ENCODE measurements around the gene BMP2.

BMP2 gene

DNA sequence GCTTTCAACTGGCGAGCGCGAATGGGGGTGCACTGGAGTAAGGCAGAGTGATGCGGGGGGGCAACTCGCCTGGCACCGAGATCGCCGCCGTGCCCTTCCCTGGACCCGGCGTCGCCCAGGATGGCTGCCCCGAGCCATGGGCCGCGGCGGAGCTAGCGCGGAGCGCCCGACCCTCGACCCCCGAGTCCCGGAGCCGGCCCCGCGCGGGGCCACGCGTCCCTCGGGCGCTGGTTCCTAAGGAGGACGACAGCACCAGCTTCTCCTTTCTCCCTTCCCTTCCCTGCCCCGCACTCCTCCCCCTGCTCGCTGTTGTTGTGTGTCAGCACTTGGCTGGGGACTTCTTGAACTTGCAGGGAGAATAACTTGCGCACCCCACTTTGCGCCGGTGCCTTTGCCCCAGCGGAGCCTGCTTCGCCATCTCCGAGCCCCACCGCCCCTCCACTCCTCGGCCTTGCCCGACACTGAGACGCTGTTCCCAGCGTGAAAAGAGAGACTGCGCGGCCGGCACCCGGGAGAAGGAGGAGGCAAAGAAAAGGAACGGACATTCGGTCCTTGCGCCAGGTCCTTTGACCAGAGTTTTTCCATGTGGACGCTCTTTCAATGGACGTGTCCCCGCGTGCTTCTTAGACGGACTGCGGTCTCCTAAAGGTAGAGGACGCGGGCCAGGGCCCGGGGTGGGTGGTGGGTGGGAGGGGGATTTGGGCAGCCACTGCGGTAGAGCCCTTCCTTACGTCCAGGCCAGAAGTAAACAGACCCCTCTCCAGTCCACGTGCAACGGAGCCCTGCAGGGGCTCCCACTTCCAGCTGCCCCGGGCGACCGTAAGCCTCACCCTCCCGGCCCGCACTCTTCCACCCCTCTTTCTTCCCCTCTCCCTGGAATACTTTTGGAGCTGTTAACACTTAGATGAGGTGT is 998 bp downstream of the BMP2 start:
- no peak for DNase-seq (ENCODE audit: low read depth in 2 of 2)

- DNase-seq (ENCODE audit: low read depth in 2 of 2), result no peak
These were observed 2.7 kb downstream of the BMP2 start for GRCh38 chr20:6769903-6770785.

DNA sequence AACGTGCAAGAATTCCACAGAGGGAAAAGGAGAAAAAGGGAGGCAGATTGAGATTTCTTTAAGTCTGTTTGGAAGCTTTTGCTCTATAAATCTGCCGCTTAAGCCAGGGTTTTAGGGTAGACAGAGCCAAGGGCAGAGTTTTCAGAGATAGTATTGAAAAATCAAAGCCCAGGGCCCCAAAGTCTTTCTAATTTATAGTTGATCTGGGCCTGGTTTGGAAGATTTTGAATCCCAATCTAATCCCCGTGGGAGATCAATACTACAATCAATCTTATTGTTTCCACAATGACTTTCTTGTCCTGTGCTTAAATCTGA is 3.3 kb downstream of the BMP2 start:
- no peak for DNase-seq (ENCODE audit: low read depth in 2 of 2)

DNA sequence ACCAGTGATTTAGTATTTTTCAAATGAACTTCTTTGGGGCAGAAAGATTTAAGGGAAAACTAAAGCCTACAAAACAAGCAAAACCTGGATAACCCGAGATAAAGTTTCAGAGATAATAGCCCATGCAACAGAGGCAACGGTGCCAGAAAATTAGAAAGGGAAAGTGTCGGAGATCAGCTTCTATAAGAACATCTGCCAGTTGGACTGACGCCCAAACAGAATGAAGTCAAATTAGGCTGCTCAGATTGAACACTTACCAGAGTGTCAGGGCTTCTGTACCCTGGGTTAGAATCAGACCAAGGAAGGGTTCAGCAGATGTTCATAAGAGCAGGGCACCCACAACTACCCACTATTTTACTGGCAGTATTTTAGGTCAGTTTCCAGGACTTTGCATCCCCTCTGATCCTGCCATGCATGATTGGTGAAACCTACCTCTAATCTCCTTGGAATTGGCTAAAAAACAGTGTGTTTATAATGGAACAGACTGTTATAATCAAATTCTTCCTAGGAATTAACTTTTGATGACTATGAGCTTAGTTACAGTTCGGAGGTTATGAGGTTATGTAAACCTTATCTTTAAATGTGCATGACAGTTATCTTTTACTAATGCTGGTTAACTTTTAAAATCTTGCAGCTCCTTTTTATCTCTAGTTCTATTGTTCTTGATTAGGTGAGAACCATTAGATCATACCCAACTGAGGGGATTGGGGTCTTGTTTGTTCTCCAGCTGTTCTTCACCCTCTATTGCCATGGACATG is 13.1 kb downstream of the BMP2 start:
- no peak for DNase-seq (ENCODE audit: low read depth in 2 of 2)

DNA sequence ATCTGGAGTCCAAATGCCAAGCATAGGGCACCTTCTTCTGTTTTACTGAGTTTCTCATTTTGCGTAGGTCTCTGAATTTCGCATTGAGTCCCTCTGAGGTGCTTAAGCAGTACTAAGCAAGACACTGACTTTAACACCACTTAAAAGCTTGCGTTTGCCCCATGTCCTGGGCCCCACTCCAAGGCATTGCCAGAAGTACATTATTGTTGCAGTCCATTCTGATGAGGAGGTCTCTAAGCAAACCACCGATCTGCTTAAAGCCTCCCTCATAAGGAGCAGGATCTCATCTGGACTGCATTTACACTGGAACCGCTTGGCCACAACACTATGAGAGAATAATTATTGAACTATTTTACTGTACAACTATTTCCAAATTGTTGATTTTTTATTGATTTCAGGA is 16.3 kb downstream of the BMP2 start:
- DNase-seq (ENCODE audit: low read depth in 2 of 2), result no peak

- no peak for DNase-seq (ENCODE audit: low read depth in 2 of 2)
These were observed 16.7 kb downstream of the BMP2 start for GRCh38 chr20:6784210-6784631.

- no peak for DNase-seq (ENCODE audit: low read depth in 2 of 2)
These were observed 17.3 kb downstream of the BMP2 start for GRCh38 chr20:6784767-6785166.

GRCh38 chr20:6786548-6786947 is 19.1 kb downstream of the BMP2 start:
- DNase-seq (ENCODE audit: low read depth in 2 of 2), result no peak

GRCh38 chr20:6792789-6793188 is 25.3 kb downstream of the BMP2 start:
- DNase-seq (ENCODE audit: low read depth in 2 of 2), result no peak

GRCh38 chr20:6802227-6802626 is 34.7 kb downstream of the BMP2 start:
- no peak for DNase-seq (ENCODE audit: low read depth in 2 of 2)

DNA sequence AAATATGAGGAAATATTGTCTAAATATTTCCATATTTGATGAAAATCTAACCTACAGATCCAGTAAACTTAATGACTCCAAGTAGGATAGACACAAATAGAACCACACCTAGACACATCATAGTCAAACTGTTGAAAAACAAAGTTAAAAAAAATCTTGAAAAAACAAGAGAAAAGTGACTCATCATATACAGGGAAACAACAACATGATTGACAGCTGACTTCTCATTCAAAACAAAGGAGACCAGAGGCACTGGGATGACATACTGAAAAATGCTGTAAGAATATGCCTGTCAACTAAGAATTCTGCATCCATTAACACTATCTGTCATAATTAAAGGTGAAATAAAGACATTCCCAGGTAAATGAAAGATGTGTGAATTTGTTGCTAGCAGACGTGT is 38.8 kb downstream of the BMP2 start:
- DNase-seq (ENCODE audit: low read depth in 2 of 2), result no peak

DNA sequence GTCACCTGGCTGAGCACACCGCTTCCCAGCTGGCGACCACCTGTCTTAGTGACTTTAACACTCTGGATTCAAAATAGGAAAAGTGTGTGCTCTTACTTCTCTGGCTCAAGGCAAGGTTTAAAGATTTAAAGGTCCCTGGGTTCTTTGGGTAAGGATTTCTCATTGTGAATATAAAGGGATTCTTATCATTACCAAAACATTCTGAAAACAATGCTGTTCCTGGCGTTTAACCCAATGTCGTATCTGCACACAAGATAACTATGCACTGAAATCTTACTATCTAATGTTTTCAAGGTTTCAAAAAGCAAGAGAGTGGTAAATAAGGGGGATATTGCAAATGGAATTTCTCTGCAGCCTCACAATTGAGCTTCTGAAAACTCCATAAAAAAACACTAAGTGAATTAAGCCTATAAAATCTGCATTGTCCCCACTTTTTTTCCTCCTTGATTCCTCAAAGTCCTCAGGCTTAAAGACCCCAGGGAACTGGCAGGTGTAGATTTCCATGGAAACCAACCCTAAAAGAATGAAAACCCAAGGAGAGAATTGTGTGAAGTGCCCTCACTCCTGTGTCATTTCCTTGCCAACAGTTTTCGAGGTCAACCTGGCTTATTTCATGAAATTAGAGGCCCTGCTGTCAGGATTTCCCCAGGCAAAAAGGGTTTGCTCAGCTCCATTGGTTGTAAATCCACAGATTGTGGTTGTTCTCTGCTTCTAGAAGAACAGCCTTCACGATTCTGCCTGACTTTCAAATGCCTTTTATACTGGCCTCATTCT is 44.0 kb downstream of the BMP2 start:
- DNase-seq (ENCODE audit: low read depth in 2 of 2), result no peak

GRCh38 chr20:6812530-6812929 is 45.0 kb downstream of the BMP2 start:
- DNase-seq (ENCODE audit: low read depth in 2 of 2), result no peak

DNA sequence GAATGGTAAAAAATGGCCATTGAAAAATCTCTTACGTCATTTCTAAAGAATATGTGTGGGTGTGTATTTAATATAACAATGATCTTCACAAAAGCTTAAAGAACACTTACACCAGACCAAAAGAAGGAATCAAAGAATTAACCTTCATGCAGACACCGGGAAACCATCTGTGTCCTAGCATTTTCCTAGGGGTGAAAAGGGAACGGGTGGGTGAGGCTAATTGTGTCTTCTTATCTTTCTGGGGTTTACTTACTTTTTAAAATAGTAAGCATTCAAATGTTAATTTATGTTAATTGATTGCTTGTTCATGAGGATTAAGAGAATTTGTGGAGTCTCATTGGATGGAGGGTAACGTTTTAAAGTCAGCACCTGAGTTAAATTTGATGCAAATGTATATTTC is 47.5 kb downstream of the BMP2 start:
- DNase-seq (ENCODE audit: low read depth in 2 of 2), result no peak

- no peak for DNase-seq (ENCODE audit: low read depth in 2 of 2)
These were observed 50.7 kb downstream of the BMP2 start for GRCh38 chr20:6818033-6818808.

- DNase-seq (ENCODE audit: low read depth in 2 of 2), result no peak
These were observed 52.1 kb downstream of the BMP2 start for GRCh38 chr20:6819599-6819998.

DNA sequence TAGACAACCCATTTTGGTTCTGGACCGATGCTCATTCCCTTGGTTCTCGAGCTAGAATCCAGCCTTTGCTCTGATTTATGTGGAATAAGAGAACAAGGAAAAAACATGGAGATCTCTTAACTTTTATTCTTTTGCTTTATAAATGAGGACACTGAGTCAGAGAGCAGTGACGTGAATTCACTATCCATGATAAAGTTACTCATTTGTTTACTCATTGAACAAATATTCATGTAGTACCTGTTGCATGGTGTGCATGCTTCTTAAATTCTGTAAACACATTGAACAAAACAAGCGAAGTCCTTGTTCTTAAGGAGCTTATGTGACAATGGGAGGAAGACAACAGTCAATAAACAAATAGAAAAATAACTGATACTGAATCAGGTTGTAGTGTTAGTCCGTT is 56.9 kb downstream of the BMP2 start:
- no peak for DNase-seq (ENCODE audit: low read depth in 2 of 2)

GRCh38 chr20:6827472-6827871 is 60.0 kb downstream of the BMP2 start:
- no peak for DNase-seq (ENCODE audit: low read depth in 2 of 2)

DNA sequence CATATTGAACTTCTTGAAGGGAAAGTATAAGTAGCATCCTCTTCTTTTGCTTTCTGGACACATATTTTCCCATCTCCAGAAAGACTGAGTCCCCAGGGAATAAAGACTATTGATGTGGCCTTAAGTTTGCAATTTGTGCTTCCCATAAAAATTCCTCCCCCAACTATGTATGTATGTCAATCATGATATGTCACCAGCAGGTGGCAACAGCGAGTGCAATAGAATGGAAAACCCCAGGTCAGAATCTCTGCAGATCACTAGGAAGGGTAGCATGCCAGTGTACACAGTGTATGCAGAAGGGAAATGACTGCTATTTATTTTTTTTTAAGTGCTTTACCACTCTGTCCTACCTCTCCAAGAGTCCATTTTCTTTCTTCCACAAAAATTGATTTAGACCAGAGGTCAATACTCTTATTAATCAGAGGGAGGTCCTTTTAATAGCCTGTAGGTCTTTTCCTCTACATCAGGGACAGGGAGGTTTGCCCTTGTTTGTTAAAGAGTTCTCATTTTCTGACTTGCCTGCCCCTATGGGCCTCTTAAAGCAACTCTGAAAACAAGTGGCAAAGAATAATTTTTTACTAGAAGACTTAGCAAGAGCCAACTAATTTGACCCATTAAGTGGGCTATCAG is 61.4 kb downstream of the BMP2 start:
- DNase-seq (ENCODE audit: low read depth in 2 of 2), result peak in 1 of 2 donors; percentile 18

GRCh38 chr20:6829510-6830116 is 62.1 kb downstream of the BMP2 start:
- no peak for DNase-seq (ENCODE audit: low read depth in 2 of 2)

Measured in stimulated activated CD4-positive, alpha-beta T cell treated with anti-CD3 and anti-CD28 coated beads, Interleukin-15, amount 100 ng/mL, for 48 hours (primary cell).